Measurements from ENCODE around the gene STAT6.
"Not testable (repeated sequence)": the region's sequence is repeated elsewhere in the genome, so short reads cannot be mapped to it uniquely, and the experiment has no call there.

STAT6 gene

GRCh38 chr12:57127726-57128518 lies 16.8 kb upstream of the STAT6 start, which contains the start of gene LRP1:
Gene LRP1, plus strand, starts transcription at chr12:57128483. Its CDS starts 482 bp downstream, at chr12:57128965.
- H3K27me3 ChIP-seq (ENCODE audit: low read depth): no peaks in the 10 kb centered on the region
- H3K9me3 ChIP-seq: no peaks in the 10 kb centered on the region
- H3K4me1 ChIP-seq: peaks cover 10% of the 10 kb centered on the region
- peak; percentile 88 to 89 for DNase-seq (ENCODE audit: low spot score in 2 of 2)
- H3K36me3 ChIP-seq (replicated peaks): no peaks in the 10 kb centered on the region
- in situ Hi-C loops (cut with MboI; ENCODE audit: low sequenced_read_pairs): no loop called here
- peak within 1 kb of the TSS; percentile 82 for H3K4me3 ChIP-seq

GRCh38 chr12:57127101-57127725 lies 16.1 kb upstream of the STAT6 start:
- Histone ChIP-seq H3K4me3 (peak overlapping the region; percentile 82), H3K27me3 (ENCODE audit: low read depth) (no peaks in the 10 kb centered on the region), H3K9me3 (no peaks in the 10 kb centered on the region), H3K4me1 (peaks cover 10% of the 10 kb centered on the region), H3K36me3 (replicated peaks) (no peaks in the 10 kb centered on the region)
- peak; percentile 50 to 82 for DNase-seq (ENCODE audit: low spot score in 2 of 2)
- in situ Hi-C loops (cut with MboI; ENCODE audit: low sequenced_read_pairs): no loop called here

- DNase-seq (ENCODE audit: low spot score in 2 of 2): no peak
- H3K27me3 ChIP-seq (ENCODE audit: low read depth): no peaks in the 10 kb centered on the region
- H3K4me1 ChIP-seq: peaks cover 10% of the 10 kb centered on the region
- in situ Hi-C loops (cut with MboI; ENCODE audit: low sequenced_read_pairs): no loop called here
- H3K4me3 ChIP-seq: no peak overlapping the region
- H3K36me3 ChIP-seq (replicated peaks): no peaks in the 10 kb centered on the region
- no peaks in the 10 kb centered on the region for H3K9me3 ChIP-seq
Measured at GRCh38 chr12:57126561-57126960, 15.4 kb upstream of the STAT6 start.

GRCh38 chr12:57126061-57126460 lies 14.9 kb upstream of the STAT6 start:
- Histone ChIP-seq H3K4me3 (no peak overlapping the region), H3K4me1 (peaks cover 10% of the 10 kb centered on the region), H3K9me3 (no peaks in the 10 kb centered on the region), H3K36me3 (replicated peaks) (no peaks in the 10 kb centered on the region), H3K27me3 (ENCODE audit: low read depth) (no peaks in the 10 kb centered on the region)
- DNase-seq (ENCODE audit: low spot score in 2 of 2): no peak
- in situ Hi-C loops (cut with MboI; ENCODE audit: low sequenced_read_pairs): no loop called here

- Histone ChIP-seq H3K9me3 (no peaks in the 10 kb centered on the region), H3K27me3 (ENCODE audit: low read depth) (no peaks in the 10 kb centered on the region), H3K4me1 (peaks cover 7% of the 10 kb centered on the region), H3K4me3 (no peak overlapping the region), H3K36me3 (replicated peaks) (no peaks in the 10 kb centered on the region)
- DNase-seq (ENCODE audit: low spot score in 2 of 2): peak; percentile 70 to 87
- in situ Hi-C loops (cut with MboI; ENCODE audit: low sequenced_read_pairs): no loop called here
Measured at GRCh38 chr12:57124261-57124877, 13.2 kb upstream of the STAT6 start.

- Histone ChIP-seq H3K36me3 (replicated peaks) (no peaks in the 10 kb centered on the region), H3K27me3 (ENCODE audit: low read depth) (no peaks in the 10 kb centered on the region), H3K4me3 (no peak overlapping the region), H3K9me3 (no peaks in the 10 kb centered on the region), H3K4me1 (peaks cover 7% of the 10 kb centered on the region)
- in situ Hi-C loops (cut with MboI; ENCODE audit: low sequenced_read_pairs): no loop called here
- DNase-seq (ENCODE audit: low spot score in 2 of 2): no peak
Measured at GRCh38 chr12:57123813-57124212, 12.7 kb upstream of the STAT6 start.

GRCh38 chr12:57120718-57121117 lies 9.6 kb upstream of the STAT6 start:
- H3K4me1 ChIP-seq; H3K36me3 ChIP-seq (replicated peaks); H3K27me3 ChIP-seq (ENCODE audit: low read depth); in situ Hi-C loops (cut with MboI; ENCODE audit: low sequenced_read_pairs); H3K9me3 ChIP-seq; DNase-seq (ENCODE audit: low spot score in 2 of 2); H3K4me3 ChIP-seq: not testable (repeated sequence)

- in situ Hi-C loops (cut with MboI; ENCODE audit: low sequenced_read_pairs): loop anchor here (10.0 kb wide), 1 partner anchor 355 kb away; the partner anchor contains the start of gene HSD17B6
- no peaks in the 10 kb centered on the region for H3K36me3 ChIP-seq (replicated peaks)
- H3K4me1 ChIP-seq: no peaks in the 10 kb centered on the region
- DNase-seq (ENCODE audit: low spot score in 2 of 2): no peak
- H3K4me3 ChIP-seq: no peak overlapping the region
- no peaks in the 10 kb centered on the region for H3K9me3 ChIP-seq
- peaks cover 2% of the 10 kb centered on the region; the same call in 1 of the 2 replicates for H3K27me3 ChIP-seq (ENCODE audit: low read depth)
Measured at GRCh38 chr12:57119294-57120085, 8.3 kb upstream of the STAT6 start.

- no peak for DNase-seq (ENCODE audit: low spot score in 2 of 2)
- no peaks in the 10 kb centered on the region for H3K4me1 ChIP-seq
- in situ Hi-C loops (cut with MboI; ENCODE audit: low sequenced_read_pairs): loop anchor here (10.0 kb wide), 1 partner anchor 354 kb away; the partner anchor contains the start of gene HSD17B6
- peaks cover 2% of the 10 kb centered on the region; the same call in 1 of the 2 replicates for H3K27me3 ChIP-seq (ENCODE audit: low read depth)
- H3K36me3 ChIP-seq (replicated peaks): no peaks in the 10 kb centered on the region
- no peak overlapping the region for H3K4me3 ChIP-seq
- H3K9me3 ChIP-seq: no peaks in the 10 kb centered on the region
Measured at GRCh38 chr12:57118711-57119271, 7.6 kb upstream of the STAT6 start.

GRCh38 chr12:57116580-57117281 lies 5.6 kb upstream of the STAT6 start:
- in situ Hi-C loops (cut with MboI; ENCODE audit: low sequenced_read_pairs): loop anchor here (10.0 kb wide), 1 partner anchor 352 kb away; the partner anchor contains the start of gene HSD17B6

GRCh38 chr12:57112492-57113294 lies 1.5 kb upstream of the STAT6 start:
- DNase-seq (ENCODE audit: low spot score in 2 of 2): no peak
- H3K9me3 ChIP-seq: no peaks in the 10 kb centered on the region
- peaks cover 31% of the 10 kb centered on the region for H3K4me1 ChIP-seq
- H3K4me3 ChIP-seq: peak overlapping the region; percentile 32; the same call in 1 of the 2 replicates
- in situ Hi-C loops (cut with MboI; ENCODE audit: low sequenced_read_pairs): loop anchor here (5.0 to 10.0 kb wide), 3 partner anchors 45 to 348 kb away; partner anchors contain the start of gene HSD17B6
- no peaks in the 10 kb centered on the region for H3K27me3 ChIP-seq (ENCODE audit: low read depth)
- H3K36me3 ChIP-seq (replicated peaks): no peaks in the 10 kb centered on the region

More at GRCh38 chr12:57116580-57117281, 5.6 kb upstream of the STAT6 start:
- H3K27me3 ChIP-seq (ENCODE audit: low read depth): peaks cover 2% of the 10 kb centered on the region; the same call in 1 of the 2 replicates
- peaks cover 7% of the 10 kb centered on the region for H3K4me1 ChIP-seq
- DNase-seq (ENCODE audit: low spot score in 2 of 2): no peak
- no peaks in the 10 kb centered on the region for H3K9me3 ChIP-seq
- H3K4me3 ChIP-seq: no peak overlapping the region
- H3K36me3 ChIP-seq (replicated peaks): no peaks in the 10 kb centered on the region

All from HAP-1 (cell line).